Forelimb muscle (tissue), 1 donor: Measurements from ENCODE around the gene SH3RF3. TPM values are rescaled to one million over a fixed set of nuclear protein-coding genes. Genes with fewer than 3 reads are reported as not detected.
A peak's percentile ranks its signal among the peaks of the same experiment; 100 is the strongest.
"Not testable (repeated sequence)": the region's sequence is repeated elsewhere in the genome, so short reads cannot be mapped to it uniquely, and the experiment has no call there.

Source experiments
- DNase-seq: peaks from one replicate; pipeline ENCODE4 v3.0.0-alpha.2; 2013; ENCODE audit warnings: low read depth
- polyA plus RNA-seq: library from polyadenylated mRNA; unstranded; fragments of 120-200 nt; gene quantifications from one replicate; pipeline ENCODE4 v1.2.1, GENCODE V29; 2013; ENCODE audit not compliant: insufficient read length

SH3RF3 gene
- polyA plus RNA-seq, 1 donor = 3.9 TPM

GRCh38 chr2:109157563-109158105 lies 28.6 kb downstream of the SH3RF3 start:
- no peak for DNase-seq

GRCh38 chr2:109158237-109158636 lies 29.2 kb downstream of the SH3RF3 start:
- DNase-seq = no peak

GRCh38 chr2:109159096-109159495 lies 30.1 kb downstream of the SH3RF3 start:
- DNase-seq = no peak

- no peak for DNase-seq
These were observed 31.9 kb downstream of the SH3RF3 start for GRCh38 chr2:109160714-109161440.

GRCh38 chr2:109162367-109162766 lies 33.4 kb downstream of the SH3RF3 start:
- DNase-seq = not testable (repeated sequence)

- DNase-seq = no peak
These were observed 34.0 kb downstream of the SH3RF3 start for GRCh38 chr2:109162999-109163398.

- no peak for DNase-seq
These were observed 35.3 kb downstream of the SH3RF3 start for GRCh38 chr2:109164311-109164710.

GRCh38 chr2:109164739-109165221 lies 35.8 kb downstream of the SH3RF3 start:
- DNase-seq = peak; percentile 63

- DNase-seq = no peak
These were observed 37.8 kb downstream of the SH3RF3 start for GRCh38 chr2:109166811-109167210.

- DNase-seq = no peak
These were observed 39.1 kb downstream of the SH3RF3 start for GRCh38 chr2:109168086-109168485.

- DNase-seq = no peak
These were observed 39.7 kb downstream of the SH3RF3 start for GRCh38 chr2:109168716-109169115.

- DNase-seq = no peak
These were observed 41.6 kb downstream of the SH3RF3 start for GRCh38 chr2:109170645-109171044.

GRCh38 chr2:109171444-109172334 lies 42.7 kb downstream of the SH3RF3 start:
- no peak for DNase-seq

- DNase-seq = no peak
These were observed 43.6 kb downstream of the SH3RF3 start for GRCh38 chr2:109172556-109173105.

- DNase-seq = no peak
These were observed 44.5 kb downstream of the SH3RF3 start for GRCh38 chr2:109173311-109174171.

GRCh38 chr2:109174214-109174613 lies 45.2 kb downstream of the SH3RF3 start:
- DNase-seq = no peak

GRCh38 chr2:109174626-109175349 lies 45.8 kb downstream of the SH3RF3 start:
- DNase-seq = no peak

GRCh38 chr2:109175350-109175678 lies 46.3 kb downstream of the SH3RF3 start:
- no peak for DNase-seq

- DNase-seq = no peak
These were observed 47.9 kb downstream of the SH3RF3 start for GRCh38 chr2:109176928-109177327.

GRCh38 chr2:109177635-109178034 lies 48.6 kb downstream of the SH3RF3 start:
- no peak for DNase-seq

- no peak for DNase-seq
These were observed 50.0 kb downstream of the SH3RF3 start for GRCh38 chr2:109178968-109179367.
